CD4-positive, CD25-positive, alpha-beta regulatory T cell (primary cell): ENCODE measurements around the gene GPX3. TPM values are rescaled to one million over a fixed set of nuclear protein-coding genes. Genes with fewer than 3 reads are reported as not detected.

Experiments
- ATAC-seq, 2 donors: fragments of 150-1000 bp; cut with Tn5 transposase; one replicate each; pipeline ENCODE4 v1.10.0; 2021; ENCODE audit warnings: low read depth in 2 of 2, moderate number of reproducible peaks in 2 of 2, moderate library complexity in 1 of 2
- DNase-seq, 3 donors: peaks; one replicate each; pipeline versions ENCODE4 v3.0.0 to v3.0.0-alpha.2; 2012 to 2022; ENCODE audit warnings: mixed read lengths in 1 of 3
- H3K27ac ChIP-seq: one replicate; pipeline ENCODE4 v1.7.0; 2013; ENCODE audit warnings: mild to moderate bottlenecking, low read length; ENCODE audit not compliant: insufficient read depth, poor library complexity, severe bottlenecking
- H3K27me3 ChIP-seq: one replicate; pipeline ENCODE4 v1.7.0; 2013; ENCODE audit warnings: low read length; ENCODE audit not compliant: control insufficient read depth, insufficient read depth
- H3K36me3 ChIP-seq: one replicate; pipeline ENCODE4 v1.7.0; 2013; ENCODE audit warnings: mild to moderate bottlenecking, low read length, moderate library complexity; ENCODE audit not compliant: control insufficient read depth, insufficient read depth
- H3K4me1 ChIP-seq: 2 replicates; pipeline ENCODE4 v1.7.0; 2013; ENCODE audit warnings: mild to moderate bottlenecking, low read length; ENCODE audit not compliant: insufficient read depth, control insufficient read depth, poor library complexity, severe bottlenecking
- H3K4me3 ChIP-seq: one replicate; pipeline ENCODE4 v1.7.0; 2013; ENCODE audit warnings: low read depth, mild to moderate bottlenecking, low read length, moderate library complexity
- H3K9me3 ChIP-seq, 2 experiments: 1 replicate in 1 of 2; 2 replicates in 1 of 2; pipeline ENCODE4 v1.7.0; 2013; ENCODE audit warnings: low read length in 2 of 2, mild to moderate bottlenecking in 1 of 2, moderate library complexity in 1 of 2; ENCODE audit not compliant: control insufficient read depth in 2 of 2
- H3K27ac Mint-ChIP-seq, 3 donors: one replicate each; pipeline ENCODE4 v1.8.0; 2020 to 2022; ENCODE audit warnings: mild to moderate bottlenecking in 3 of 3, mixed read lengths in 3 of 3, moderate library complexity in 2 of 3
- H3K27me3 Mint-ChIP-seq: one replicate; pipeline ENCODE4 v1.8.0; 2022; ENCODE audit warnings: mild to moderate bottlenecking, mixed read lengths
- H3K36me3 Mint-ChIP-seq: one replicate; pipeline ENCODE4 v1.8.0; 2020; ENCODE audit warnings: mixed read lengths
- H3K4me1 Mint-ChIP-seq, 4 donors: one replicate each; pipeline ENCODE4 v1.8.0; 2020 to 2022; ENCODE audit warnings: mixed read lengths in 4 of 4, mild to moderate bottlenecking in 1 of 4
- H3K4me3 Mint-ChIP-seq, 4 donors: one replicate each; pipeline ENCODE4 v1.8.0; 2020 to 2022; ENCODE audit warnings: mild to moderate bottlenecking in 4 of 4, mixed read lengths in 4 of 4, moderate library complexity in 3 of 4
- H3K9me3 Mint-ChIP-seq, 7 donors: one replicate each; pipeline ENCODE4 v1.8.0; 2020 to 2022; ENCODE audit warnings: mixed read lengths in 7 of 7, mild to moderate bottlenecking in 3 of 7, moderate library complexity in 2 of 7
- polyA plus RNA-seq, 4 donors: library from polyadenylated mRNA; unstranded; fragments of 300-500 nt; fragmentation: Illumina TruSeq; gene quantifications; one replicate each; pipeline ENCODE4 v1.2.3, GENCODE V29; 2021
- total RNA-seq: library from RNA; stranded (reverse); gene quantifications from one replicate; pipeline ENCODE4 v1.2.3, GENCODE V29; 2022

GPX3 gene
- total and polyA plus RNA-seq, 5 donors from 2014 or later, result 0.52 to 1.3 (median 1.0) TPM

GRCh38 chr5:151029179-151030055, 9.0 kb downstream of the GPX3 start:
- H3K36me3 Mint-ChIP-seq, result peaks cover 40% of the 10 kb centered on the region
- no peaks in the 10 kb centered on the region for H3K27me3 ChIP-seq
- H3K4me1 Mint-ChIP-seq, result peaks cover 0 to 10% (median 4%) of the 10 kb centered on the region in 4 donors
- no peaks in the 10 kb centered on the region for H3K9me3 Mint-ChIP-seq
- peaks cover 77% of the 10 kb centered on the region for H3K36me3 ChIP-seq
- no peaks in the 10 kb centered on the region for H3K4me1 ChIP-seq
- H3K4me3 Mint-ChIP-seq, result no peak overlapping the region
- no peak overlapping the region for H3K27ac ChIP-seq
- H3K4me3 ChIP-seq, result no peak overlapping the region
- DNase-seq (no peak), ATAC-seq (no peak)
- H3K9me3 ChIP-seq, result no peaks in the 10 kb centered on the region
- H3K27ac Mint-ChIP-seq, result no peak overlapping the region
- H3K27me3 Mint-ChIP-seq, result no peaks in the 10 kb centered on the region

GRCh38 chr5:151030056-151030336, 9.6 kb downstream of the GPX3 start:
- peaks cover 42% of the 10 kb centered on the region for H3K36me3 Mint-ChIP-seq
- H3K9me3 Mint-ChIP-seq, result no peaks in the 10 kb centered on the region
- no peaks in the 10 kb centered on the region for H3K27me3 Mint-ChIP-seq
- H3K4me1 Mint-ChIP-seq, result peaks cover 0 to 6% (median under 1%) of the 10 kb centered on the region in 4 donors
- no peaks in the 10 kb centered on the region for H3K9me3 ChIP-seq
- no peak overlapping the region for H3K27ac ChIP-seq
- H3K4me3 ChIP-seq, result no peak overlapping the region
- DNase-seq (no peak), ATAC-seq (no peak)
- H3K4me3 Mint-ChIP-seq, result no peak overlapping the region
- H3K36me3 ChIP-seq, result peaks cover 83% of the 10 kb centered on the region
- H3K4me1 ChIP-seq, result no peaks in the 10 kb centered on the region
- H3K27ac Mint-ChIP-seq, result no peak overlapping the region
- no peaks in the 10 kb centered on the region for H3K27me3 ChIP-seq

GRCh38 chr5:151030379-151030778, 10.0 kb downstream of the GPX3 start:
- no peaks in the 10 kb centered on the region for H3K27me3 Mint-ChIP-seq
- H3K9me3 Mint-ChIP-seq, result no peaks in the 10 kb centered on the region
- no peaks in the 10 kb centered on the region for H3K4me1 ChIP-seq
- DNase-seq (no peak), ATAC-seq (no peak)
- no peaks in the 10 kb centered on the region for H3K27me3 ChIP-seq
- peaks cover 0 to 4% (median 0%) of the 10 kb centered on the region in 4 donors for H3K4me1 Mint-ChIP-seq
- no peak overlapping the region for H3K4me3 ChIP-seq
- no peak overlapping the region for H3K4me3 Mint-ChIP-seq
- peaks cover 39% of the 10 kb centered on the region for H3K36me3 Mint-ChIP-seq
- no peak overlapping the region for H3K27ac Mint-ChIP-seq
- H3K27ac ChIP-seq, result no peak overlapping the region
- no peaks in the 10 kb centered on the region for H3K9me3 ChIP-seq
- peaks cover 87% of the 10 kb centered on the region for H3K36me3 ChIP-seq

GRCh38 chr5:151031554-151031953, 11.2 kb downstream of the GPX3 start:
- DNase-seq (no peak), ATAC-seq (no peak)
- H3K27ac ChIP-seq, result no peak overlapping the region
- H3K4me3 ChIP-seq, result no peak overlapping the region
- H3K4me1 ChIP-seq, result no peaks in the 10 kb centered on the region
- no peaks in the 10 kb centered on the region for H3K27me3 ChIP-seq
- Mint-ChIP-seq H3K9me3 (no peaks in the 10 kb centered on the region), H3K36me3 (peaks cover 45% of the 10 kb centered on the region), H3K4me3 (no peak overlapping the region), H3K27ac (peak overlapping the region in 1 of 3 donors; percentile 26), H3K27me3 (no peaks in the 10 kb centered on the region), H3K4me1 (peaks cover 0 to 4% (median 0%) of the 10 kb centered on the region in 4 donors)
- H3K9me3 ChIP-seq, result no peaks in the 10 kb centered on the region
- peaks cover 97% of the 10 kb centered on the region for H3K36me3 ChIP-seq

- DNase-seq (no peak), ATAC-seq (no peak)
- Mint-ChIP-seq H3K27me3 (no peaks in the 10 kb centered on the region), H3K36me3 (peaks cover 54% of the 10 kb centered on the region), H3K9me3 (no peaks in the 10 kb centered on the region), H3K4me1 (peaks cover 0 to 4% (median 0%) of the 10 kb centered on the region in 4 donors), H3K27ac (peak overlapping the region in 1 of 3 donors; percentile 25), H3K4me3 (no peak overlapping the region)
- H3K36me3 ChIP-seq, result peaks cover 97% of the 10 kb centered on the region
- H3K27ac ChIP-seq, result no peak overlapping the region
- H3K27me3 ChIP-seq, result no peaks in the 10 kb centered on the region
- no peaks in the 10 kb centered on the region for H3K9me3 ChIP-seq
- H3K4me1 ChIP-seq, result no peaks in the 10 kb centered on the region
- no peak overlapping the region for H3K4me3 ChIP-seq
These were observed 13.0 kb downstream of the GPX3 start for GRCh38 chr5:151033217-151033934.

- peaks cover 97% of the 10 kb centered on the region for H3K36me3 ChIP-seq
- H3K9me3 Mint-ChIP-seq, result no peaks in the 10 kb centered on the region
- peak overlapping the region in 1 of 4 donors; percentile 59 for H3K4me3 Mint-ChIP-seq
- peaks cover 55% of the 10 kb centered on the region for H3K36me3 Mint-ChIP-seq
- H3K27me3 ChIP-seq, result no peaks in the 10 kb centered on the region
- H3K4me3 ChIP-seq, result no peak overlapping the region
- H3K27me3 Mint-ChIP-seq, result no peaks in the 10 kb centered on the region
- no peak overlapping the region for H3K27ac ChIP-seq
- H3K4me1 ChIP-seq, result no peaks in the 10 kb centered on the region
- peaks cover 0 to 4% (median 0%) of the 10 kb centered on the region in 4 donors for H3K4me1 Mint-ChIP-seq
- peak overlapping the region in 1 of 3 donors; percentile 59 for H3K27ac Mint-ChIP-seq
- no peak for DNase-seq
- H3K9me3 ChIP-seq, result no peaks in the 10 kb centered on the region
- no peak for ATAC-seq
These were observed 14.3 kb downstream of the GPX3 start for GRCh38 chr5:151034422-151035379.

- no peaks in the 10 kb centered on the region for H3K9me3 ChIP-seq
- Mint-ChIP-seq H3K27me3 (no peaks in the 10 kb centered on the region), H3K36me3 (peaks cover 53% of the 10 kb centered on the region), H3K4me3 (no peak overlapping the region), H3K9me3 (no peaks in the 10 kb centered on the region), H3K4me1 (peaks cover 0 to 2% (median 0%) of the 10 kb centered on the region in 4 donors), H3K27ac (peak overlapping the region in 1 of 3 donors; percentile 59)
- ATAC-seq, result no peak
- H3K27me3 ChIP-seq, result no peaks in the 10 kb centered on the region
- H3K4me1 ChIP-seq, result no peaks in the 10 kb centered on the region
- H3K36me3 ChIP-seq, result peaks cover 97% of the 10 kb centered on the region
- no peak overlapping the region for H3K27ac ChIP-seq
- no peak overlapping the region for H3K4me3 ChIP-seq
- no peak for DNase-seq
These were observed 16.2 kb downstream of the GPX3 start for GRCh38 chr5:151036556-151036955.
